Activated CD4-positive, alpha-beta T cell treated with anti-CD3 and anti-CD28 coated beads for 36 hours (primary cell): Measurements from ENCODE around the gene PGAP3. TPM values are rescaled to one million over a fixed set of nuclear protein-coding genes. Genes with fewer than 3 reads are reported as not detected.
"Not testable (repeated sequence)": the region's sequence is repeated elsewhere in the genome, so short reads cannot be mapped to it uniquely, and the experiment has no call there.

Experiments
- ATAC-seq: fragments of 200-7000 bp; cut with Tn5 transposase; one replicate; pipeline ENCODE4 v1.10.0; 2021; ENCODE audit warnings: mild to moderate bottlenecking, moderate library complexity
- CTCF ChIA-PET: fragments of 350-600 bp; sonication (Branson Sonifier 250); formaldehyde crosslinking; loops from one replicate; lab custom pipeline; 2021; ENCODE audit warnings: antibody characterized with exemption; lab: Charles Lee
- POLR2A ChIA-PET: fragments of 350-600 bp; sonication (Branson Sonifier 250); formaldehyde crosslinking; loops from one replicate; lab custom pipeline; 2021; ENCODE audit warnings: antibody characterized with exemption, inconsistent platforms; lab: Charles Lee
- DNase-seq: peaks from one replicate; pipeline ENCODE4 v3.0.0-alpha.2; 2020
- H3K27ac Mint-ChIP-seq: one replicate; pipeline ENCODE4 v1.8.0; 2021; ENCODE audit warnings: mixed read lengths
- H3K27me3 Mint-ChIP-seq: one replicate; pipeline ENCODE4 v1.8.0; 2021; ENCODE audit warnings: mixed read lengths
- H3K36me3 Mint-ChIP-seq: one replicate; pipeline ENCODE4 v1.8.0; 2021; ENCODE audit warnings: low read depth, mixed read lengths
- H3K4me1 Mint-ChIP-seq: one replicate; pipeline ENCODE4 v1.8.0; 2021; ENCODE audit warnings: mixed read lengths
- H3K4me3 Mint-ChIP-seq: one replicate; pipeline ENCODE4 v1.8.0; 2021; ENCODE audit warnings: mild to moderate bottlenecking, moderate library complexity, mixed read lengths
- H3K9me3 Mint-ChIP-seq: one replicate; pipeline ENCODE4 v1.8.0; 2021; ENCODE audit warnings: low read depth, mixed read lengths
- intact Hi-C, 2 experiments: fragments of 100-400 bp; cut with DNase I in 1 of 2; cut with micrococcal nuclease in 1 of 2; formaldehyde crosslinking; loops; one replicate each; pipeline versions ENCODE4 v1.14.2 to v1.15.1; 2022 to 2024; cut with DNase I, micrococcal nuclease
- total RNA-seq, 2 experiments: library from RNA; stranded (reverse); gene quantifications; one replicate each; pipeline ENCODE4 v1.2.3, GENCODE V29; 2021

The PGAP3 gene
- total RNA-seq, 2 experiments from 2014 or later: 8.6 to 11.9 TPM

DNA sequence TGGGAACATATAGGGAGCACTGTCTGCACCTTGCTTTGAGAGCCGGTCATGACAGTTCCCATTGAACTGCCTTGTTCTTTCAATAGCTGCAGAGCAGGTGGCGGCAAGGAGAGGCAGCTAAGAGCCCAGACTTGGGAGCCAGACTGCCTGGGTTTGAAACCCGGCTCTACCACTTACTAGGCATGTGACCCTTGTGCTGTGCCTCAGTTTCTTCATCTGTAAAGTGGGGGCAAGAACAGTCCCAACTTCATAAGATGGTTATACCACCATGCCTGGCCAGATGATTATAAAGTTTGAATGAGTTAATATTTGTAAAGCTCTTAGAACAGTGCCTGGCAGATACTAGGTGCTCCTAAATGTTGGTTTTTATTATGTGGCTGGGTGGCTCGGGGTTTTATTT is 26.4 kb upstream of the PGAP3 start:
- ChIA-PET CTCF (interaction anchor here (0.6 kb wide), 1 partner anchor 244 kb away, joined by 4 read pairs; no protein-coding TSS in a partner anchor), POLR2A (interaction anchor here (0.6 kb wide), 1 partner anchor 391 kb away, joined by 3 read pairs; no protein-coding TSS in a partner anchor)
- Mint-ChIP-seq H3K27ac (no peak overlapping the region), H3K27me3 (no peaks in the 10 kb centered on the region), H3K9me3 (no peaks in the 10 kb centered on the region), H3K36me3 (no peaks in the 10 kb centered on the region), H3K4me3 (no peak overlapping the region), H3K4me1 (no peaks in the 10 kb centered on the region)
- intact Hi-C loops: no loop called here
- ATAC-seq: no peak
- DNase-seq: no peak

DNA sequence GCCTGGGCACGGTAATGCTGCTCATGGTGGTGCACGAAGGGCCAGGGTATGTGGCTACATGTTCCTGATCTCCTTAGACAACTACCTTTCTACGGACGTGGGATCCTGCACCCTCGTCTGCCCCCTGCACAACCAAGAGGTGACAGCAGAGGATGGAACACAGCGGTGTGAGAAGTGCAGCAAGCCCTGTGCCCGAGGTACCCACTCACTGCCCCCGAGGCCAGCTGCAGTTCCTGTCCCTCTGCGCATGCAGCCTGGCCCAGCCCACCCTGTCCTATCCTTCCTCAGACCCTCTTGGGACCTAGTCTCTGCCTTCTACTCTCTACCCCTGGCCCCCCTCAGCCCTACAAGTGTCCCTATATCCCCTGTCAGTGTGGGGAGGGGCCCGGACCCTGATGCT is 24.0 kb upstream of the PGAP3 start:
- CTCF ChIA-PET: interaction anchor here (1.7 kb wide), 1 partner anchor 87 kb away, joined by 3 read pairs; no protein-coding TSS in a partner anchor

DNA sequence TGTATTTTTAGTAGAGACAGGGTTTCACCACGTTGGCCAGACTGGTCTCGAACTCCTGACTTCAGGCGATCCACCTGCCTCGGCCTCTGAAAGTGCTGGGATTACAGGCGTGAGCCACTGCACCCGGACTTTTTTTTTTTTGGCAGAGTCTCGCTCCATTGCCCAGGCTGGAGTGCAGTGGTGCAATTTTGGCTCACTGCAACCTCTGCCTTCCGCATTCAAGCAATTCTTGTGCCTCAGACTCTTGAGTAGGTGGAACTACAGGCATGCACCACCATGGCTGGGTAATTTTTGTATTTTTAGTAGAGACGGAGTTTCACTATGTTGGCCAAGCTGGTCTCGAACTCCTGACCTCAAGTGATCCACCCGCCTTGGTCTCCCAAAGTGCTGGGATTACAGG is 23.2 kb upstream of the PGAP3 start:
- intact Hi-C loops, ATAC-seq, H3K9me3 Mint-ChIP-seq, H3K27me3 Mint-ChIP-seq, H3K27ac Mint-ChIP-seq, H3K36me3 Mint-ChIP-seq, H3K4me3 Mint-ChIP-seq, DNase-seq: not testable (repeated sequence)
- ChIA-PET CTCF (interaction anchor here (0.9 to 1.7 kb wide), 4 partner anchors 10 to 89 kb away, joined by 3 to 5 read pairs (median 3); no protein-coding TSS in a partner anchor), POLR2A (interaction anchor here (0.8 kb wide), 1 partner anchor 9 kb away, joined by 5 read pairs; no protein-coding TSS in a partner anchor)
- H3K4me1 Mint-ChIP-seq: peaks cover 10% of the 10 kb centered on the region

More for the DNA sequence above, 24.0 kb upstream of the PGAP3 start:
- intact Hi-C loops: no loop called here
- Mint-ChIP-seq H3K4me3 (no peak overlapping the region), H3K36me3 (no peaks in the 10 kb centered on the region), H3K27ac (no peak overlapping the region), H3K27me3 (no peaks in the 10 kb centered on the region), H3K9me3 (no peaks in the 10 kb centered on the region), H3K4me1 (peaks cover 8% of the 10 kb centered on the region)
- POLR2A ChIA-PET: no interaction called here
- no peak for DNase-seq
- ATAC-seq: no peak

DNA sequence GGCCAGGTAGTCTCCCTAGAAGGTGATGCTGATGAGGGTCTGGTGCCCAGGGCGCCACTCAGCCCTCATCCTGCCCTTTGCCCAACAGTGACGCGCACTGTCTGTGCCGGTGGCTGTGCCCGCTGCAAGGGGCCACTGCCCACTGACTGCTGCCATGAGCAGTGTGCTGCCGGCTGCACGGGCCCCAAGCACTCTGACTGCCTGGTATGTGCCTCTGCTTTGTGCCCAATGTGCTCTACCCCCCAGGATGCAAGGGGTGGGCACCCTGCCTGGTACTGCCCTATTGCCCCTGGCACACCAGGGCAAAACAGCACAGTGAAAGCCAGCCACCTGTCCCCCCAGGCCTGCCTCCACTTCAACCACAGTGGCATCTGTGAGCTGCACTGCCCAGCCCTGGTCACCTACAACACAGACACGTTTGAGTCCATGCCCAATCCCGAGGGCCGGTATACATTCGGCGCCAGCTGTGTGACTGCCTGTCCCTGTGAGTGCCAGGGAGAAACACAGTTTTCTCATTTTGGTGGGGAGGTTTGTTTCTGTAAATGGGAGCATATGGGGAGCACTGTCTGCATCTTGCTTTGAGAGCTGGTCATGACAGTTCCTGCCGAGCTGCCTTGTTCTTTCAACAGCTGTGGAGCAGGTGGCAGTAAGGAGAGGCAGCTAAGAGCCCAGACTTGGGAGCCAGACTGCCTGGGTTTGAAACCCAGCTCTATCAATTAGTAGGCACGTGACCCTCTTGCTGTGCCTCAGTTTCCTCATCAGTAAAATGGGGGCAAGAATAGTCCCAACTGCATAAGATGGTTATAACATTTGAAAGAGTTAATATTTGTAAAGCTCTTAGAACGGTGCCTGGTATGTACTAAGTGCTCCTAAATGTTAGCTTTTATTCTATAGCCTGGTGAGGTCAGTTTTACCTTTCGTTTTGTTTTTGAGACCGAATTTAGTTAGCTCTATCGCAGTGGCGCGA is 22.4 kb upstream of the PGAP3 start:
- intact Hi-C loops: no loop called here
- ATAC-seq: no peak
- no peak overlapping the region for H3K4me3 Mint-ChIP-seq
- H3K9me3 Mint-ChIP-seq: no peaks in the 10 kb centered on the region
- H3K4me1 Mint-ChIP-seq: peaks cover 10% of the 10 kb centered on the region
- no peak overlapping the region for H3K27ac Mint-ChIP-seq
- no peak for DNase-seq
- ChIA-PET CTCF (interaction anchor here (0.9 to 1.7 kb wide), 4 partner anchors 10 to 89 kb away, joined by 3 to 5 read pairs (median 3); no protein-coding TSS in a partner anchor), POLR2A (interaction anchor here (0.8 kb wide), 1 partner anchor 10 kb away, joined by 5 read pairs; no protein-coding TSS in a partner anchor)
- H3K27me3 Mint-ChIP-seq: no peaks in the 10 kb centered on the region
- no peaks in the 10 kb centered on the region for H3K36me3 Mint-ChIP-seq

DNA sequence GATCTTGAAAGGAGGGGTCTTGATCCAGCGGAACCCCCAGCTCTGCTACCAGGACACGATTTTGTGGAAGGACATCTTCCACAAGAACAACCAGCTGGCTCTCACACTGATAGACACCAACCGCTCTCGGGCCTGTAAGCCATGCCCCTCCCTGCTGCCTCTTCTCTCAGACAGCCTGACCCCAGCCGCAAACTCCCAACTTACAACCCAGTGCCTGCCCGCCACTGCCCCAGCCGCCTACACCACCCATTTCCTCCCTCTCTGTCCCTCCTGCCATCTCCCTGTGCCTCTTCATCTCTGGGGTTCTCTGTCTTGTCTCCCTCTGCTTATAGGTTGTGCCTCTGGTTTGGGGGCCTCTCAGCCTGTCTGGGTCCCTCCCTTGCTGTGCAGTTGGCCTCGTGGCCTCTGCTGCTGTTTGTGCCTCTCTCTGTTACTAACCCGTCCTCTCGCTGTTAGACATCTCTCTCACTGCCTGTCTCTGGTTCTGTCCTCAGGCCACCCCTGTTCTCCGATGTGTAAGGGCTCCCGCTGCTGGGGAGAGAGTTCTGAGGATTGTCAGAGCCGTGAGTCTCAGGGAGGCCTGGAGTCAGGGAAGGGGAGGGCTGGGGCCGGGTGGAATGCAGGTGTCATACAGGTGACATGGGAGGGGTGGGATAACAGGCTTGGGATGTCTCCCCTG is 21.6 kb upstream of the PGAP3 start:
- ChIA-PET POLR2A (no interaction called here), CTCF (no interaction called here)
- H3K9me3 Mint-ChIP-seq: no peaks in the 10 kb centered on the region
- ATAC-seq (no peak), DNase-seq (no peak)
- intact Hi-C loops: no loop called here
- H3K4me1 Mint-ChIP-seq: peaks cover 10% of the 10 kb centered on the region
- H3K27ac Mint-ChIP-seq: no peak overlapping the region
- no peaks in the 10 kb centered on the region for H3K27me3 Mint-ChIP-seq
- no peak overlapping the region for H3K4me3 Mint-ChIP-seq
- H3K36me3 Mint-ChIP-seq: no peaks in the 10 kb centered on the region

DNA sequence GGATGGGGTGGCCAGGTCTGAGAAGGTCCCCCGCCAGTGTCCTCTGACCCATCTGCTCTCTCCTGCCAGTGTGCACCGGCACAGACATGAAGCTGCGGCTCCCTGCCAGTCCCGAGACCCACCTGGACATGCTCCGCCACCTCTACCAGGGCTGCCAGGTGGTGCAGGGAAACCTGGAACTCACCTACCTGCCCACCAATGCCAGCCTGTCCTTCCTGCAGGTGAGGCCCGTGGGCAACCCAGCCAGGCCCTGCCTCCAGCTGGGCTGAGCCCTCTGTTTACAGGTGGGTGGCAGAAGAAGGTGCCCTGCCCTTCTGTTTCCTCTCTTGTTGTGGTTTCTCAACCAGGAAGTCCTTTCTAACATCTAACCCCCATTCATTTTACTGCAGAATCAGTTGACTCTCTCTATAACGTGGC is 19.1 kb upstream of the PGAP3 start:
- Mint-ChIP-seq H3K27ac (peak overlapping the region; percentile 56), H3K36me3 (no peaks in the 10 kb centered on the region), H3K4me1 (peaks cover 10% of the 10 kb centered on the region), H3K27me3 (no peaks in the 10 kb centered on the region), H3K9me3 (no peaks in the 10 kb centered on the region), H3K4me3 (no peak overlapping the region)
- DNase-seq (no peak), ATAC-seq (peak; percentile 58)
- intact Hi-C loops: no loop called here
- CTCF ChIA-PET: no interaction called here
- POLR2A ChIA-PET: no interaction called here

DNA sequence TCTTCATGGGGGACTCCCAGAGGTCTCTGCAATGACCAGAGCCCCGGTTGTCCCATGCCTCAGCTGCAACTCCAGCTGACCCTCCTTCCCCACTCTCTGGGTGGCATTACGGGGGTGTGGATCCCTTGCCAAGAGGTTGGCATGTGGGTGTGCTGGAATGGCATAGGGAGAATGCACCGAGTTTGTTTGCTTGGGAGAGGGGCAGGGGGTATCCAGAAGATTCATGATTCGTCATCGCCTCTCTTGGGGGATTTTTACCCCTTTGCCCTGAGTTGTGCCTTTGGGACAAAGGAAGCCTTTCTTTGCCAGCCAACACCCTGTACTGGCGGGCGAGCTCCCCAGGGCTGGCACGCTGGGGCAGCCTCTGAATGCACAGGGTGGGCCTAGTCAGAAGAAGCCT is 18.5 kb upstream of the PGAP3 start:
- Mint-ChIP-seq H3K36me3 (no peaks in the 10 kb centered on the region), H3K4me1 (peaks cover 10% of the 10 kb centered on the region), H3K27ac (no peak overlapping the region), H3K27me3 (peaks cover 4% of the 10 kb centered on the region), H3K9me3 (no peaks in the 10 kb centered on the region), H3K4me3 (no peak overlapping the region)
- DNase-seq: no peak
- intact Hi-C loops: no loop called here
- ChIA-PET POLR2A (no interaction called here), CTCF (no interaction called here)
- ATAC-seq: no peak

DNA sequence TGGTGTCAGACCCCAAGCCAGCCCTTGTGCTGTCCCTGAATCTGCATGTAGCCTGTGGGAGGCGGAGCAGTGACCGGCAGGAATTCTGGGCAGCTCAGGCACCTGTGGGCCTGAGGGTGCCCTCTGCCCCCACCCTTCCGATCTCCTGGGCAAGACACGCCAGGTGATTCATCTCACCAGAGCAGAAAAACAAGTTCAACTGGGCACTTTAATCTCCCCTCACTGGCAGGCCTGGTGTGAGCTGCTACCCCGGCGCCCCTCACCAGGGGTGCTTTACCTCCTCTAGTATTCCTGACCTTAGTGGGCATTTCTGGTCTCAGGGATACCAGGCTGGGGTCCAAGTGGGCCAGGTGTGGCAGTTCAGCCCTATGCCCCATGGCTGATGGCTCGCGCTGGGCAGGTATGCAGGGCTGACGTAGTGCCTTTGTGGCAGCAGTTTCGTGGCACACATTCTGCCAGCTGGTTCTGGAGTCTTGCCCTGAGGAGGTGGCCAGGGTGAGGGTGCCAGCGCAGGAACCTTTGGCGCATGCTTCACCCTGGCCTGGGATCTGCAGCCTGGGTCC is 18.0 kb upstream of the PGAP3 start:
- DNase-seq (no peak), ATAC-seq (no peak)
- peaks cover 10% of the 10 kb centered on the region for H3K4me1 Mint-ChIP-seq
- no peak overlapping the region for H3K27ac Mint-ChIP-seq
- H3K4me3 Mint-ChIP-seq: no peak overlapping the region
- ChIA-PET POLR2A (no interaction called here), CTCF (no interaction called here)
- H3K36me3 Mint-ChIP-seq: no peaks in the 10 kb centered on the region
- peaks cover 9% of the 10 kb centered on the region for H3K27me3 Mint-ChIP-seq
- H3K9me3 Mint-ChIP-seq: no peaks in the 10 kb centered on the region
- intact Hi-C loops: no loop called here

DNA sequence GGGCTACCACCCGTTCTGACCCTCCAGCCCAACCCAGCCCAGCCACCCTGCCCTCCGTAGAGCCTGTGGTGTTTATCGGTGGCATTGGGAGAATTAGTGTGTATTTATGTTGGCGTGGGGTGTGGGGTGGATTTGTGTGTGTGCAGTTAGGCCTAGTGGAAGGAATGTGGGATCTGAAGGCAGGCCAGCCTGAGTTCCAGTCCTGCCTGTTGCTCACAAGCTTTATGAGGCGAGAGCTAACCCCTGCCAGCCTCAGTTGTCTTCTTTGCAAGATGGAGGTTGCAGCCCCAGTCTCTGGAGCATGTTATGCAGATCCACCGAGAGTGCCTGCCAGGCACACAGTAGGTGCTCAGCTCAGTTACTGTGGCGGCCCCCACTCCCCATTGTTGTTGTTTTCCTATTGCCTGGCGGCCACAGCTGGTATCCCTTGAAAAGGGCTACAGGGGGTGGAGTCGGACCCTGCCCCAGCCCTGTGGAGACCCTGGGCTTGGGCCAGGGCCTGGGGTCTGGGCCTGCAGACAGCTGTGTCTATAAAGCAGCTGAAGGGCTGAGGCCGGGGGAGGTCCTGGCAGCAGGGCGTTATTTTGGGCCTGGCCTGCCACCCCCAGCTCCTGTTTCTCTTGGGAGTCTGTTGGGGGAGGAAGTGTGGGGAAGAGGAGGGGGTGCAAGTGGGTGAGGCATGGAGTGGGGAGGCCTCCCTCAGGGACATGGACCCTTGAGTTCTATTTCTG is 17.1 kb upstream of the PGAP3 start:
- Mint-ChIP-seq H3K27ac (no peak overlapping the region), H3K4me3 (no peak overlapping the region), H3K4me1 (peaks cover 10% of the 10 kb centered on the region), H3K36me3 (no peaks in the 10 kb centered on the region), H3K9me3 (no peaks in the 10 kb centered on the region), H3K27me3 (peaks cover 13% of the 10 kb centered on the region)
- DNase-seq (no peak), ATAC-seq (no peak)
- intact Hi-C loops: no loop called here
- CTCF ChIA-PET: no interaction called here
- POLR2A ChIA-PET: no interaction called here

DNA sequence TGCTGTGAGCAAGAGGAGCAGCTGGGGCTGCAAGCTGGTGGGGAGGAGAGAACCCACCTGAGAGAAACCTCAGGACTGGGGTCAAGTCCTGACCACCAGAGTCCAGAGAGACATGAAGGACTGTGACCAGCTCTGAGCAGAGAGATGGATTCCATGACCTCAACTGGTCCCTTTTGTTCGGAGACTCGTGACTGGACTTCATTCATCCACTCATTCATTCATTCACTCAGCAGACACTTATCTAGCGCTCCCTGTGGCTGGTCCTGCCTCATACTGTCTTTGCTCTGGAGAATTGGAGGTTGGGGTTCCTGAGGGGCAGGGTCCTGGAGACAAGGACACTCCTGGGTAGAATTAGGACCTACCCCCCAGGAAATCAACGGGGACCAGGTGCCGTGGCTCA is 16.1 kb upstream of the PGAP3 start:
- Mint-ChIP-seq H3K4me3 (no peak overlapping the region), H3K27me3 (peaks cover 23% of the 10 kb centered on the region), H3K36me3 (no peaks in the 10 kb centered on the region), H3K4me1 (peaks cover 14% of the 10 kb centered on the region), H3K27ac (no peak overlapping the region), H3K9me3 (no peaks in the 10 kb centered on the region)
- DNase-seq: no peak
- ChIA-PET CTCF (interaction anchor here (0.5 kb wide), 1 partner anchor 433 kb away, joined by 4 read pairs; no protein-coding TSS in a partner anchor), POLR2A (no interaction called here)
- ATAC-seq: no peak
- intact Hi-C loops: no loop called here
